K562 (cell line): ENCODE data around the gene NARF. TPM values are rescaled to one million over a fixed set of nuclear protein-coding genes. Genes with fewer than 3 reads are reported as not detected.
A peak's percentile ranks its signal among the peaks of the same experiment; 100 is the strongest.

Experiments
- ATAC-seq: fragments of 200-7000 bp; cut with Tn5 transposase; 3 replicates; pipeline ENCODE4 v1.9.1; 2020; ENCODE audit warnings: moderate library complexity
- BruUV-seq: library from RNA; stranded (reverse); fragments of 400-500 nt; replicated peaks from 2 replicates; lab custom pipeline; 2021; lab: Mats Ljungman, UMichigan
- CTCF ChIA-PET: fragments of 300-600 bp; formaldehyde crosslinking; extraction: SDS; loops from one replicate; lab custom pipeline; 2021; ENCODE audit warnings: low intra/inter-chr PET ratio; lab: Yijun Ruan, JAX
- POLR2A ChIA-PET: fragments of 300-600, 350-650 bp; sonication (Branson Sonifier 250); formaldehyde crosslinking; extraction: SDS; loops from one replicate; lab custom pipeline; 2021; ENCODE audit warnings: antibody characterized with exemption, inconsistent platforms; lab: Yijun Ruan, JAX
- DNase-seq, 4 experiments: peaks; one replicate each; pipeline versions ENCODE4 v3.0.0 to v3.0.0-alpha.2; 2011 to 2018; ENCODE audit warnings: low spot score in 3 of 4, mixed read lengths in 3 of 4; ENCODE audit errors: extremely low read depth in 1 of 4
- FAIRE-seq: peaks from 2 replicates; lab custom pipeline; 2011; peaks lifted over from hg19 to GRCh38; lab: Jason Lieb, UNC
- H2AFZ ChIP-seq: 2 replicates; pipeline ENCODE4 v1.6.0; 2011; ENCODE audit warnings: low read depth, low read length, control low read depth, inconsistent platforms
- H3K27ac ChIP-seq: fragments of 200-600 bp; 3 replicates; pipeline ENCODE4 v1.8.0; 2011; ENCODE audit warnings: low read depth, mild to moderate bottlenecking, control low read depth, inconsistent platforms, low read length, moderate library complexity, mixed read lengths; ENCODE audit errors: extremely low read depth
- H3K27me3 ChIP-seq, 2 experiments: fragments of 300-600 bp in 1 of 2; 2 replicates in 1 of 2; 3 replicates in 1 of 2; pipeline versions ENCODE4 v1.6.0 to v1.8.0; 2011; ENCODE audit warnings: inconsistent platforms in 2 of 2, low read length in 2 of 2, mild to moderate bottlenecking in 1 of 2, mixed read lengths in 1 of 2, moderate library complexity in 1 of 2; ENCODE audit not compliant: control insufficient read depth in 2 of 2, insufficient read depth in 2 of 2
- H3K36me3 ChIP-seq: fragments of 300-600 bp; 3 replicates; pipeline ENCODE4 v1.8.0; 2011; ENCODE audit warnings: mild to moderate bottlenecking, low read length, inconsistent platforms; ENCODE audit not compliant: control insufficient read depth, insufficient read depth
- H3K4me1 ChIP-seq, 2 experiments: fragments of 200-600 bp in 1 of 2; replicated peaks in 1 of 2; 2 replicates in 1 of 2; 3 replicates in 1 of 2; pipeline versions ENCODE4 v1.5.1 to v1.8.0; 2011; ENCODE audit warnings: inconsistent platforms in 2 of 2, low read length in 2 of 2, mild to moderate bottlenecking in 1 of 2, mixed read lengths in 1 of 2, moderate library complexity in 1 of 2; ENCODE audit not compliant: control insufficient read depth in 2 of 2, insufficient read depth in 2 of 2
- H3K4me2 ChIP-seq: 2 replicates; pipeline ENCODE4 v1.6.1; 2011; ENCODE audit warnings: low read length, control low read depth, inconsistent platforms, mixed read lengths; ENCODE audit not compliant: insufficient read depth
- H3K4me3 ChIP-seq: fragments of 200-600 bp; sonication (generic), shearing (Covaris generic); 2 replicates; pipeline ENCODE4 v1.5.1; 2016; ENCODE audit warnings: control low read depth, inconsistent platforms
- H3K79me2 ChIP-seq: fragments of 200-600 bp; 3 replicates; pipeline ENCODE4 v1.8.0; 2011; ENCODE audit warnings: low read length, inconsistent platforms; ENCODE audit not compliant: control insufficient read depth, insufficient read depth
- H3K9ac ChIP-seq, 2 experiments: 2 replicates each; pipeline versions ENCODE4 v1.6.0 to v1.6.1; 2011; ENCODE audit warnings: low read depth in 2 of 2, low read length in 2 of 2, control low read depth in 1 of 2, inconsistent platforms in 1 of 2, mild to moderate bottlenecking in 1 of 2, mixed read lengths in 1 of 2; ENCODE audit not compliant: insufficient read depth in 1 of 2
- H3K9me1 ChIP-seq: one replicate; pipeline ENCODE4 v1.6.0; 2011; ENCODE audit warnings: inconsistent platforms, mild to moderate bottlenecking, low read length, moderate library complexity; ENCODE audit not compliant: control insufficient read depth, insufficient read depth
- H3K9me3 ChIP-seq: replicated peaks from 2 replicates; pipeline ENCODE4 v1.5.1; 2011; ENCODE audit warnings: low read depth, low read length, inconsistent platforms; ENCODE audit not compliant: control insufficient read depth, insufficient read depth
- H4K20me1 ChIP-seq: replicated peaks from 2 replicates; pipeline ENCODE4 v1.6.1; 2011; ENCODE audit warnings: low read length, inconsistent platforms, mixed read lengths; ENCODE audit not compliant: control insufficient read depth, insufficient read depth
- NFE2L1 ChIP-seq: fragments of 450-650 bp; IDR thresholded peaks from 2 replicates; pipeline ENCODE4 v1.6.1; 2016; ENCODE audit warnings: missing genetic modification characterization, low read depth, mild to moderate bottlenecking, missing compliant biosample characterization, moderate library complexity, borderline replicate concordance
- NR2C2 ChIP-seq, 2 experiments: fragments of 200-800 bp in 1 of 2; sonication (Bioruptor generic) in 1 of 2; sonication (generic) in 1 of 2; formaldehyde crosslinking in 1 of 2; IDR thresholded peaks; 2 replicates each; pipeline versions ENCODE4 v1.6.1 to v1.8.0; 2016 to 2022; ENCODE audit warnings: mild to moderate bottlenecking in 1 of 2, missing compliant biosample characterization in 1 of 2, missing genetic modification characterization in 1 of 2, missing genetic modification reagents in 1 of 2
- POLR2AphosphoS5 ChIP-seq: IDR thresholded peaks from 2 replicates; pipeline ENCODE4 v1.6.1; 2011; ENCODE audit warnings: mild to moderate bottlenecking, low read depth, low read length, moderate library complexity; ENCODE audit not compliant: control insufficient read depth, insufficient read depth
- RB1 ChIP-seq: fragments of 450-650 bp; IDR thresholded peaks from 2 replicates; pipeline ENCODE4 v1.6.1; 2017; ENCODE audit warnings: low read depth, mild to moderate bottlenecking
- SPI1 ChIP-seq: IDR thresholded peaks from 2 replicates; pipeline ENCODE4 v1.6.1; 2011; ENCODE audit warnings: low read depth, low read length, control low read depth, borderline replicate concordance
- SRSF1 ChIP-seq: fragments of 200-400 bp; formaldehyde crosslinking; IDR thresholded peaks from 2 replicates; pipeline ENCODE4 v1.6.1; 2017; ENCODE audit warnings: mild to moderate bottlenecking, low read depth, low read length, moderate library complexity
- TARDBP ChIP-seq: fragments of 450-650 bp; IDR thresholded peaks from 2 replicates; pipeline ENCODE4 v1.6.1; 2016
- ZBTB12 ChIP-seq: fragments of 250-450 bp; sonication (Bioruptor Pico); IDR thresholded peaks from 2 replicates; pipeline ENCODE4 v1.4.0; 2020
- ZNF668 ChIP-seq: fragments of 250-450 bp; sonication (Bioruptor Pico); IDR thresholded peaks from 2 replicates; pipeline ENCODE4 v1.8.0; 2022; ENCODE audit warnings: mild to moderate bottlenecking, inconsistent platforms
- ZNF778 ChIP-seq: fragments of 450-650 bp; formaldehyde crosslinking; IDR thresholded peaks from 2 replicates; pipeline ENCODE4 v1.4.0; 2020; ENCODE audit warnings: mild to moderate bottlenecking, moderate library complexity
- WGBS: fragments of 100-300 bp; shearing (Covaris generic); methylation state at CpG from one replicate; pipeline ENCODE4 v1.1.6; 2016; ENCODE audit warnings: low coverage, mixed read lengths; ENCODE audit not compliant: insufficient coverage; ENCODE audit errors: missing lambda C conversion rate; 5-methylcytosine and 5-hydroxymethylcytosine counted together
- in situ Hi-C: fragments of 300-500 bp; cut with MboI; formaldehyde crosslinking; loops from 4 replicates; pipeline ENCODE4 v1.15.0; 2018; ENCODE audit warnings: inconsistent platforms, mixed read lengths
- intact Hi-C: fragments of 100-400 bp; cut with micrococcal nuclease; formaldehyde crosslinking; loops from 2 replicates; pipeline ENCODE4 v1.14.2; 2022
- polyA plus RNA-seq, 8 experiments: library from polyadenylated mRNA; depleted of rRNA in 4 of 8; stranded (reverse) in 5 of 8; unstranded in 3 of 8; fragments of >200 nt; fragmentation: Nextera tagmentation in 2 of 8; fragmentation: Illumina TruSeq in 1 of 8; extraction: Ambion mirVana in 2 of 8; extraction: Trizol in 1 of 8; gene quantifications; 2 replicates each; pipeline versions ENCODE4 v1.2.1 to v1.2.3, GENCODE V29; 2011 to 2014; ENCODE audit warnings: inconsistent platforms in 1 of 8, missing spikeins in 1 of 8
- total RNA-seq, 7 experiments: library from RNA; depleted of rRNA in 6 of 7; stranded (reverse); fragments of >200 nt in 6 of 7; fragmentation: Illumina TruSeq in 2 of 7; extraction: Trizol in 2 of 7; gene quantifications; 2 replicates each; pipeline versions ENCODE4 v1.2.1 to v1.2.3, GENCODE V29; 2011 to 2021; ENCODE audit warnings: low replicate concordance in 1 of 7
- TF ChIP-seq, protein P1 (sequence below), 2 experiments: fragments of 450-650 bp in 1 of 2; sonication (generic) in 1 of 2; formaldehyde crosslinking in 1 of 2; IDR thresholded peaks in 1 of 2; conservative IDR thresholded peaks in 1 of 2; 2 replicates each; pipeline versions ENCODE4 v1.6.1 to v1.8.1; 2016 to 2023; ENCODE audit warnings: mild to moderate bottlenecking in 2 of 2, moderate library complexity in 2 of 2, inconsistent platforms in 1 of 2, missing genetic modification reagents in 1 of 2
- TF ChIP-seq, protein P2 (sequence below): sonication (generic); formaldehyde crosslinking; IDR thresholded peaks from 2 replicates; pipeline ENCODE4 v1.9.0; 2022; ENCODE audit warnings: mild to moderate bottlenecking, missing genetic modification reagents

Gene NARF
- total and polyA plus RNA-seq, 9 of the 15 experiments (the other 6 are each of a cell fraction or from before 2014, with no cell fraction given), result 60.4 to 423 (median 132) TPM

DNA sequence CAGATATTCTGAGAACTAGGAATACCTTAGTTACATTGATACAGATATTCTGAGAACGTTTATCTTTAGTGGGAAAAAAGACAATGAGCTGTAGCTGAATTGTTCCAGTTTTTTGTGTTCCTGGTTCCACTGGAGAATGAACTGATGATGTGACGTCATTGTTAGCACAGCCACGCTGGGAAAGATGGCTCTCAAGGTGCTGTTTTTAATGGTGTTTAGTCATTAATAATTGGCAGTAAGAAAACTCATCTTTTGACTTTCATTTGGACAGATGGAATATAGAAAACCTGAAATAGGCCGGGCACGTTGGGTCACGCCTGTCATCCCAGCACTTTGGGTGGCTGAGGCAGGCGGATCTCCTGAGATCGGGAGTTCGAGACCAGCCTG is 71.4 kb downstream of the NARF start:
- Histone ChIP-seq H3K9ac (no peak overlapping the region), H3K36me3 (peaks cover 34% of the 10 kb centered on the region), H3K27me3 (no peaks in the 10 kb centered on the region), H4K20me1 (peaks cover 71% of the 10 kb centered on the region), H3K9me3 (no peaks in the 10 kb centered on the region), H3K4me1 (peaks cover 28 to 42% of the 10 kb centered on the region in 2 experiments), H3K9me1 (peaks cover 9% of the 10 kb centered on the region), H3K4me3 (no peak overlapping the region), H3K79me2 (peaks cover 100% of the 10 kb centered on the region), H2AFZ (no peak overlapping the region), H3K27ac (peak overlapping the region; percentile 48), H3K4me2 (0 out of 2 replicates have a peak overlapping the region, but pooled peaks have one; percentile 6)
- BruUV-seq, result no TSS peak
- intact Hi-C loops (no loop called here), in situ Hi-C loops (no loop called here)
- WGBS, result 76% methylated on average over 9 of the region's 9 CpGs
- no peak for ATAC-seq
- TF ChIP-seq, protein P1, sequence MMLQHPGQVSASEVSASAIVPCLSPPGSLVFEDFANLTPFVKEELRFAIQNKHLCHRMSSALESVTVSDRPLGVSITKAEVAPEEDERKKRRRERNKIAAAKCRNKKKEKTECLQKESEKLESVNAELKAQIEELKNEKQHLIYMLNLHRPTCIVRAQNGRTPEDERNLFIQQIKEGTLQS (IDR thresholded peaks at IDR 0.05), result 0 out of 2 replicates have a peak, but pooled peaks have one; percentile 13
- TF ChIP-seq, protein P1 (CRISPR knock-in tag; conservative IDR thresholded peaks at IDR 0.05), result no peak
- TF ChIP-seq POLR2AphosphoS5, result no peak
- ChIA-PET CTCF (no interaction called here), POLR2A (interaction anchor here (0.6 to 3.6 kb wide), 3 partner anchors 8 to 10 kb away, joined by 3 to 18 read pairs (median 4); partner anchors contain the start of gene FOXK2)
- no peak for FAIRE-seq
- DNase-seq, result no peak

GRCh38 chr17:82531431-82531881 is 72.9 kb downstream of the NARF start:
- H3K9ac ChIP-seq, result no peak overlapping the region
- POLR2A ChIA-PET, result interaction anchor here (1.0 to 1.2 kb wide), 3 partner anchors 9 to 16 kb away, joined by 3 to 5 read pairs (median 5); no protein-coding TSS in a partner anchor
- H4K20me1 ChIP-seq, result peaks cover 76% of the 10 kb centered on the region
- FAIRE-seq, result no peak
- H3K4me1 ChIP-seq, result peaks cover 27 to 47% of the 10 kb centered on the region in 2 experiments
- H3K9me3 ChIP-seq, result no peaks in the 10 kb centered on the region
- peaks cover 100% of the 10 kb centered on the region for H3K79me2 ChIP-seq
- DNase-seq, result no peak
- no peak for ATAC-seq
- H3K4me2 ChIP-seq, result no peak overlapping the region
- intact Hi-C loops (no loop called here), in situ Hi-C loops (no loop called here)
- peaks cover 6% of the 10 kb centered on the region for H3K9me1 ChIP-seq
- no peak overlapping the region for H2AFZ ChIP-seq
- H3K4me3 ChIP-seq, result no peak overlapping the region
- 85% methylated on average over 7 of the region's 7 CpGs for WGBS
- BruUV-seq, result no TSS peak
- peaks cover 33% of the 10 kb centered on the region for H3K36me3 ChIP-seq
- peak overlapping the region; percentile 29; the same call in 2 of the 3 replicates for H3K27ac ChIP-seq
- CTCF ChIA-PET, result no interaction called here
- no peaks in the 10 kb centered on the region for H3K27me3 ChIP-seq
- TF ChIP-seq RB1 (no peak), SPI1 (no peak), ZNF668 (CRISPR knock-in tag) (no peak), TARDBP (no peak), ZBTB12 (CRISPR knock-in tag) (no peak), SRSF1 (no peak), ZNF778 (CRISPR knock-in tag) (no peak), NR2C2 (CRISPR knock-in tag; IDR thresholded peaks at IDR 0.05) (no peak), NR2C2 (tag; IDR thresholded peaks at IDR 0.05) (no peak), NFE2L1 (tag) (no peak)
- TF ChIP-seq, protein P2, sequence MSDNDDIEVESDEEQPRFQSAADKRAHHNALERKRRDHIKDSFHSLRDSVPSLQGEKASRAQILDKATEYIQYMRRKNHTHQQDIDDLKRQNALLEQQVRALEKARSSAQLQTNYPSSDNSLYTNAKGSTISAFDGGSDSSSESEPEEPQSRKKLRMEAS (CRISPR knock-in tag), result no peak
